Kidney (tissue), 14 donors: Measurements from ENCODE around the gene KRT9. TPM values are rescaled to one million over a fixed set of nuclear protein-coding genes. Genes with fewer than 3 reads are reported as not detected.

Experiments
- DNase-seq, 5 donors: peaks; one replicate each; pipeline ENCODE4 v3.0.0-alpha.2; 2013 to 2020
- FAIRE-seq: peaks from 2 replicates; lab custom pipeline; 2012; peaks lifted over from hg19 to GRCh38; lab: Jason Lieb, UNC
- H3K27ac ChIP-seq, 2 donors: one replicate each; pipeline ENCODE4 v1.7.0; 2013; ENCODE audit warnings: low read depth in 2 of 2, low read length in 2 of 2, inconsistent platforms in 1 of 2
- H3K27me3 ChIP-seq: one replicate; pipeline ENCODE4 v1.7.1; 2013; ENCODE audit warnings: low read length, inconsistent platforms; ENCODE audit not compliant: control insufficient read depth, insufficient read depth
- H3K36me3 ChIP-seq, 3 donors: one replicate each; pipeline versions ENCODE4 v1.7.0 to v1.7.1; 2013; ENCODE audit warnings: low read length in 3 of 3, control low read depth in 1 of 3, inconsistent platforms in 1 of 3; ENCODE audit not compliant: insufficient read depth in 3 of 3, control insufficient read depth in 2 of 3
- H3K4me1 ChIP-seq, 3 donors: one replicate each; pipeline versions ENCODE4 v1.7.0 to v1.7.1; 2013; ENCODE audit warnings: low read length in 3 of 3, inconsistent platforms in 1 of 3, low read depth in 1 of 3; ENCODE audit not compliant: control insufficient read depth in 2 of 3, insufficient read depth in 2 of 3
- H3K4me3 ChIP-seq, 3 donors: one replicate each; pipeline versions ENCODE4 v1.7.0 to v1.8.1; 2013; ENCODE audit warnings: low read length in 3 of 3, control low read depth in 1 of 3, inconsistent platforms in 1 of 3
- H3K9ac ChIP-seq, 3 donors: one replicate each; pipeline versions ENCODE4 v1.7.0 to v1.7.1; 2013; ENCODE audit warnings: low read length in 3 of 3, control low read depth in 1 of 3, inconsistent platforms in 1 of 3
- H3K9me3 ChIP-seq, 3 donors: one replicate each; pipeline versions ENCODE4 v1.7.0 to v1.7.1; 2013; ENCODE audit warnings: low read length in 3 of 3, control low read depth in 1 of 3, inconsistent platforms in 1 of 3; ENCODE audit not compliant: control insufficient read depth in 2 of 3, insufficient read depth in 1 of 3
- CTCF ChIP-seq: IDR thresholded peaks from 3 replicates; pipeline ENCODE4 v1.5.1; 2012; ENCODE audit warnings: mild to moderate bottlenecking, moderate library complexity, borderline replicate concordance; ENCODE audit not compliant: insufficient read depth; ENCODE audit errors: extremely low read depth
- intact Hi-C: fragments of 100-400 bp; cut with DNase I; formaldehyde crosslinking; loops from one replicate; pipeline ENCODE4 v1.11.1; 2022
- microRNA-seq: library from miRNA; unstranded; fragments of <30 nt; microRNA quantifications from one replicate; pipeline ENCODE4 v1.2.0, GENCODE V29; 2020
- polyA plus RNA-seq: library from polyadenylated mRNA; stranded (reverse); fragments of 350-450 nt; fragmentation: Illumina TruSeq; extraction: RNeasy Lipid Tissue Mini Kit (QIAGEN cat#74804); gene quantifications from one replicate; pipeline ENCODE4 v1.2.3, GENCODE V29; 2014; ENCODE audit warnings: low read depth, low replicate concordance; ENCODE audit not compliant: insufficient read depth
- total RNA-seq: library from RNA; stranded (reverse); fragmentation: NEBNext Ultra II Directional; extraction: Animal tissue kit (Norgen Biotek cat#: 25700); gene quantifications from one replicate; pipeline ENCODE4 v1.2.1, GENCODE V29; 2021
- donor health status: control.
- donor health status: control.
- donor health status: control.
- donor health status: control.
- donor health status: control.
- donor health status: DM: yes; HTN: yes; CAD: no.
- donor health status: Normal renal cell carcinoma (clear cell type).

KRT9 gene
- total and polyA plus RNA-seq, 2 donors from 2014 or later = not detected

- Histone ChIP-seq H3K9ac (no peak overlapping the region), H3K36me3 (no peaks in the 10 kb centered on the region), H3K4me1 (no peaks in the 10 kb centered on the region), H3K9me3 (no peaks in the 10 kb centered on the region), H3K27ac (no peak overlapping the region), H3K27me3 (no peaks in the 10 kb centered on the region), H3K4me3 (no peak overlapping the region)
- TF ChIP-seq CTCF = no peak
- DNase-seq (peak in 3 of 5 donors; percentile 51 to 67 (median 57)), FAIRE-seq (no peak)
- intact Hi-C loops = no loop called here
Observed at GRCh38 chr17:41516830-41517283, 55.0 kb downstream of the KRT9 start.

- Histone ChIP-seq H3K9ac (no peak overlapping the region), H3K27ac (no peak overlapping the region), H3K4me1 (no peaks in the 10 kb centered on the region), H3K27me3 (no peaks in the 10 kb centered on the region), H3K4me3 (no peak overlapping the region), H3K36me3 (no peaks in the 10 kb centered on the region), H3K9me3 (no peaks in the 10 kb centered on the region)
- intact Hi-C loops = no loop called here
- peak in 1 of 5 donors; percentile 44 for DNase-seq
- TF ChIP-seq CTCF = no peak
- FAIRE-seq = no peak
Observed at GRCh38 chr17:41516147-41516829, 55.6 kb downstream of the KRT9 start.

Small RNA genes lying within 50 kb of the gene (microRNA-seq; reads per million reads assigned to microRNA genes)
- gene MIR6510 = not detected

Other genes with a start within 250 kb of the KRT9 start
- not detected for gene KRT33A, start 221.2 kb downstream of the KRT9 start, total RNA-seq
- not detected for gene KRT33A, start 221.2 kb downstream of the KRT9 start, polyA plus RNA-seq
- gene KRT33B, start 202.2 kb downstream of the KRT9 start, total RNA-seq = not detected
- gene KRT33B, start 202.2 kb downstream of the KRT9 start, polyA plus RNA-seq = not detected
- gene KRT34, start 189.8 kb downstream of the KRT9 start, total RNA-seq = not detected
- not detected for gene KRT34, start 189.8 kb downstream of the KRT9 start, polyA plus RNA-seq
- not detected for gene KRT31, start 174.5 kb downstream of the KRT9 start, total RNA-seq
- gene KRT31, start 174.5 kb downstream of the KRT9 start, polyA plus RNA-seq = not detected
- gene KRT37, start 147.5 kb downstream of the KRT9 start, total RNA-seq = not detected
- gene KRT37, start 147.5 kb downstream of the KRT9 start, polyA plus RNA-seq = not detected
- gene KRT38, start 131.1 kb downstream of the KRT9 start, total RNA-seq = not detected
- not detected for gene KRT38, start 131.1 kb downstream of the KRT9 start, polyA plus RNA-seq
- not detected for gene KRT32, start 104.7 kb downstream of the KRT9 start, total RNA-seq
- gene KRT32, start 104.7 kb downstream of the KRT9 start, polyA plus RNA-seq = not detected
- gene KRT35, start 90.9 kb downstream of the KRT9 start, total RNA-seq = not detected
- gene KRT35, start 90.9 kb downstream of the KRT9 start, polyA plus RNA-seq = not detected
- not detected for gene KRT36, start 82.1 kb downstream of the KRT9 start, total RNA-seq
- gene KRT36, start 82.1 kb downstream of the KRT9 start, polyA plus RNA-seq = not detected
- not detected for gene KRT13, start 66.4 kb downstream of the KRT9 start, total RNA-seq
- not detected for gene KRT13, start 66.4 kb downstream of the KRT9 start, polyA plus RNA-seq
- 2.8 TPM for gene KRT15, start 53.2 kb downstream of the KRT9 start, total RNA-seq
- gene KRT15, start 53.2 kb downstream of the KRT9 start, polyA plus RNA-seq = 0.15 TPM
- gene KRT19, start 43.8 kb downstream of the KRT9 start, total RNA-seq = 781 TPM
- 319 TPM for gene KRT19, start 43.8 kb downstream of the KRT9 start, polyA plus RNA-seq
- gene KRT14, start 14.8 kb upstream of the KRT9 start, total RNA-seq = not detected
- gene KRT14, start 14.8 kb upstream of the KRT9 start, polyA plus RNA-seq = not detected
- 3.1 TPM for gene KRT16, start 40.7 kb upstream of the KRT9 start, total RNA-seq
- not detected for gene KRT16, start 40.7 kb upstream of the KRT9 start, polyA plus RNA-seq
- 11.1 TPM for gene KRT17, start 52.5 kb upstream of the KRT9 start, total RNA-seq
- gene KRT17, start 52.5 kb upstream of the KRT9 start, polyA plus RNA-seq = 5.5 TPM
- 842 TPM for gene EIF1, start 116.8 kb upstream of the KRT9 start, total RNA-seq
- gene EIF1, start 116.8 kb upstream of the KRT9 start, polyA plus RNA-seq = 1,166 TPM
- gene GAST, start 140.3 kb upstream of the KRT9 start, total RNA-seq = not detected
- gene GAST, start 140.3 kb upstream of the KRT9 start, polyA plus RNA-seq = not detected
- 1.3 TPM for gene HAP1, start 162.6 kb upstream of the KRT9 start, total RNA-seq
- gene HAP1, start 162.6 kb upstream of the KRT9 start, polyA plus RNA-seq = 0.99 TPM
- 223 TPM for gene JUP, start 214.7 kb upstream of the KRT9 start, total RNA-seq
- gene JUP, start 214.7 kb upstream of the KRT9 start, polyA plus RNA-seq = 148 TPM
- gene P3H4, start 239.9 kb upstream of the KRT9 start, total RNA-seq = 13.6 TPM
- gene P3H4, start 239.9 kb upstream of the KRT9 start, polyA plus RNA-seq = 13.7 TPM
- 38.3 TPM for gene FKBP10, start 240.9 kb upstream of the KRT9 start, total RNA-seq
- gene FKBP10, start 240.9 kb upstream of the KRT9 start, polyA plus RNA-seq = 19.6 TPM